K562 treated with DMSO at 1 percent for 24 hours (cell line): ENCODE data around the gene TAT. TPM values are rescaled to one million over a fixed set of nuclear protein-coding genes. Genes with fewer than 3 reads are reported as not detected.

Experiments
- total RNA-seq: library from RNA; unstranded; fragments of 300-600 nt; gene quantifications from 2 replicates; pipeline ENCODE4 v1.2.3, GENCODE V29; 2022; ENCODE audit warnings: low read depth; ENCODE audit not compliant: insufficient read depth

The TAT gene
- total RNA-seq: not detected in 2 replicates

DNA sequence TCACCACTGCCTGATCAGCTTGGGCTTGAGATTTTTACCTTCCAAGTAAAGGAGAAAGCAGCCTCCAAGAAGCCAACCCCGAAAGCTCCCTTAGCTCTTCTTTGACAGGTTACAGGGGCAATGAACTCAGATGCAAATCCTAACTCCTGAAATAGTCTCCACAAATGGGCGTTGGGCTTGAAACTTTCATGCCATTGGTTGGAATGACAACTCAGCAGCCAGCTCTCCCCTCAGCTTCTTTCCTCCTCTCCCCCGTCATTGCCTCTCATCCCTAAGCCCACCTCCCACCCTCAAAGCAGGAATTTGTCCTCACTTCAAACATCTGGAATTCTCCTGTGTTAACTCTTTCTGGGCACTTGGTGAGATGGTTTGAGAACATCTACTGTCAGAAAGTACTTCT lies at the start of gene TAT:
Gene TAT (minus strand): TSS at position 122 of the 400 bp plus-strand sequence. CDS start 677 bp downstream, outside the sequence.

DNA sequence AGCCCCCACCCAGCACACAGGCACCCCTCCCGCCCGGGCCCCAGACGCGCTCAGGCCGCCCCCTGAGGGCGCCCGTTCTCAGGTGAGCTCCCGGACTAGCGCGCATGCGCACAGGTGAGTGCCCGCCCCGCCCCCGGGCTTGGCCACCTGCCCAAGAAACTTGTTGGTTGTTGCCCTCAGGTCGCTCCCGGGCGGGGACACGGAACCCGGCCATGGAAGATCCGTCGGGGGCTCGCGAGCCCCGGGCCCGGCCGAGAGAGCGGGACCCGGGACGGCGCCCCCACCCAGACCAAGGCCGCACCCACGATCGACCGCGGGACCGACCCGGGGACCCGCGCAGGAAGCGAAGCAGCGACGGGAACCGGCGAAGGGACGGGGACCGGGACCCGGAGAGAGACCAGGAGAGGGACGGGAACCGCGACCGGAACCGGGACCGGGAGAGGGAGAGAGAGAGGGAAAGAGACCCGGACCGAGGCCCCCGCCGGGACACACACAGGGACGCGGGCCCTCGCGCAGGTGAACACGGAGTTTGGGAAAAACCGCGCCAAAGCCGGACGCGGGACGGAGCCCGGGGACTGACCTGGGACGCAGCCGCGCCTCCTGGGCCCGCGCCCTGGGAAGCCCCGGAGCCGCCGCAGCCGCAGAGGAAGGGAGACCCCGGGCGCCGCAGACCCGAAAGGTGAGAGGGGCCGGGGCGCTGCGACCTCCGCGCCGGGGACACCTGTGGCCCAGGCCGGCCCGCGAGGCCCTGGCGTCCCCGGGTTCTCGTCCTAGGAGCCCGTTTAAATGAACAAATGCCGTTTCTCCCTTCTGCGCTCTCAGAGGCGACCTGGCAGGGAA lies 49.3 kb upstream of the TAT start, which contains the start of gene MARVELD3:
Gene MARVELD3 (plus strand): TSS at position 167 of the 840 bp plus-strand sequence. CDS start 46 bp downstream, at position 213.

DNA sequence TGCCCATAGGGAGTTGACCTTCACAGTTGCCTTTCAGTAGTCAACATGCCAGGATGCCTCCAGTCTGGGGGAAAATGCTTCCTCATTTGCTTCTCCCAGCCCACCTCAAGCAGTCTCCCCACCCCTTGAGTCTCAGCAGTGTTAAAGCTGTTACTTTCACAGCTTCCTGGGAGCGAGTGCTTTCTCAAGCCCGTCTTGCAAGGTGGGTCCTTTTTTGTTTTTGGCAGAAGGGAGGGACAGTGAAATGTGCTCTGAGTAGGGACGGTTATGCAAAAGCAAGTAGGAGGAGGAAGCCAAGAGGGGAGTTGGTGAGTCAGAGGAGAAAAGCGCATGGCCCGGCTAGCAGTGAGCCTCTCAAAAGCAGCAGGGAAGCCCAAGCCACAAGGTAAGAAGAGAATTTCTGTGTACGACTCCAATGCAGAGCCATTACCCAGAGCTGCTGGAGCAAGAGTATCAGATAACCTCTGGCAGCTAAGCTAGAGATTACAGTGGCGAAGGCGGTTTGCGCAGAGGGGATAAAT lies 50.7 kb downstream of the TAT start, which contains the start of gene CHST4:
Gene CHST4 (plus strand): TSS at position 316 of the 521 bp plus-strand sequence. CDS start 10,252 bp downstream, outside the sequence.

Other genes starting within 250 kb of the TAT start
- not detected in 2 replicates for gene CALB2, start 218.4 kb downstream of the TAT start, total RNA-seq
- not detected in 2 replicates for gene TLE7, start 135.0 kb downstream of the TAT start, total RNA-seq
- gene ZNF23, start 114.8 kb downstream of the TAT start, total RNA-seq: 3.2 and 4.7 TPM in 2 replicates
- gene ZNF19, start 87.8 kb downstream of the TAT start, total RNA-seq: 0.67 and 0.81 TPM in 2 replicates
- not detected in 2 replicates for gene CHST4, start 50.7 kb downstream of the TAT start, total RNA-seq
- not detected in 2 replicates for gene MARVELD3, start 49.1 kb upstream of the TAT start, total RNA-seq
- 2.4 and 3.0 TPM in 2 replicates for gene PHLPP2, start 147.6 kb upstream of the TAT start, total RNA-seq
- gene AP1G1, start 231.7 kb upstream of the TAT start, total RNA-seq: 36.2 and 36.7 TPM in 2 replicates